Panc1 (cell line): ENCODE data around the gene SLC49A3. TPM values are rescaled to one million over a fixed set of nuclear protein-coding genes. Genes with fewer than 3 reads are reported as not detected.

Experiments
- ATAC-seq: fragments of 200-7000 bp; cut with Tn5 transposase; 2 replicates; pipeline ENCODE4 v1.9.1; 2020; ENCODE audit warnings: mild to moderate bottlenecking, moderate library complexity
- BruUV-seq: library from RNA; stranded (reverse); fragments of 400-500 nt; replicated peaks from 2 replicates; lab custom pipeline; 2021; lab: Mats Ljungman, UMichigan
- CTCF ChIA-PET: fragments of 300-600 bp; sonication (Branson Sonifier 250); formaldehyde crosslinking; loops from one replicate; lab custom pipeline; 2022; ENCODE audit warnings: antibody characterized with exemption; lab: Charles Lee
- POLR2A ChIA-PET: fragments of 300-600 bp; sonication (Branson Sonifier 250); formaldehyde crosslinking; loops from one replicate; lab custom pipeline; 2022; ENCODE audit warnings: antibody characterized with exemption; lab: Charles Lee
- DNase-seq: peaks from one replicate; pipeline ENCODE4 v3.0.0-alpha.2; 2010; ENCODE audit warnings: low read depth, low spot score
- H3K27ac ChIP-seq: 2 replicates; pipeline ENCODE4 v1.5.1; 2011; ENCODE audit warnings: mild to moderate bottlenecking, low read length, inconsistent platforms
- H3K27me3 ChIP-seq: fragments of 200-500 bp; sonication (Bioruptor generic); 2 replicates; pipeline ENCODE4 v1.6.0; 2014; ENCODE audit warnings: low read length, inconsistent platforms; ENCODE audit not compliant: control insufficient read depth, insufficient read depth
- H3K36me3 ChIP-seq: fragments of 200-500 bp; sonication (Bioruptor generic); 2 replicates; pipeline ENCODE4 v1.5.1; 2014; ENCODE audit warnings: inconsistent platforms, mild to moderate bottlenecking, low read length, moderate library complexity; ENCODE audit not compliant: control insufficient read depth, insufficient read depth
- H3K4me1 ChIP-seq: 2 replicates; pipeline ENCODE4 v1.5.1; 2011; ENCODE audit warnings: inconsistent platforms, mild to moderate bottlenecking, low read length, moderate library complexity; ENCODE audit not compliant: control insufficient read depth, insufficient read depth
- H3K4me3 ChIP-seq, 2 experiments: 2 replicates each; pipeline ENCODE4 v1.5.1; 2011 to 2012; ENCODE audit warnings: low read depth in 2 of 2, low read length in 2 of 2, mild to moderate bottlenecking in 2 of 2, inconsistent platforms in 1 of 2, moderate library complexity in 1 of 2
- H3K9me3 ChIP-seq: fragments of 200-500 bp; sonication (Bioruptor generic); 2 replicates; pipeline ENCODE4 v1.5.1; 2014; ENCODE audit warnings: low read depth, mild to moderate bottlenecking, inconsistent platforms, low read length, moderate library complexity; ENCODE audit not compliant: control insufficient read depth, insufficient read depth
- CTCF ChIP-seq: fragments of 450-650 bp; IDR thresholded peaks from 2 replicates; pipeline ENCODE4 v1.5.1; 2017; ENCODE audit warnings: mild to moderate bottlenecking
- POLR2AphosphoS5 ChIP-seq: IDR thresholded peaks from 2 replicates; pipeline ENCODE4 v1.6.1; 2012; ENCODE audit warnings: mild to moderate bottlenecking, low read depth, low read length, moderate library complexity
- REST ChIP-seq, 2 experiments: IDR thresholded peaks; 2 replicates each; pipeline ENCODE4 v1.6.1; 2011 to 2012; ENCODE audit warnings: low read depth in 2 of 2, control low read depth in 1 of 2, low read length in 1 of 2, mild to moderate bottlenecking in 1 of 2, moderate library complexity in 1 of 2; ENCODE audit not compliant: insufficient read depth in 1 of 2
- SIN3A ChIP-seq: IDR thresholded peaks from 2 replicates; pipeline ENCODE4 v1.6.1; 2012; ENCODE audit warnings: low read depth, mild to moderate bottlenecking, low read length, moderate library complexity, borderline replicate concordance; ENCODE audit not compliant: insufficient read depth
- TCF7L2 ChIP-seq: IDR thresholded peaks from 2 replicates; pipeline ENCODE4 v1.6.1; 2011; ENCODE audit warnings: mild to moderate bottlenecking, low read depth, low read length, inconsistent platforms
- in situ Hi-C: cut with HindIII; loops from 2 replicates; pipeline ENCODE4 v1.10.0; 2016; ENCODE audit warnings: low sequenced_read_pairs, low pct_unique_long_range_greater_than_20kb
- intact Hi-C: fragments of 100-400 bp; cut with micrococcal nuclease; formaldehyde crosslinking; loops from one replicate; pipeline ENCODE4 v1.10.0; 2022; ENCODE audit not compliant: unreplicated experiment
- total RNA-seq: library from RNA; stranded (reverse); gene quantifications from one replicate; pipeline ENCODE4 v1.2.1, GENCODE V29; 2021; ENCODE audit not compliant: unreplicated experiment

The SLC49A3 gene
- total RNA-seq, 1 experiment from 2014 or later = 0.62 TPM

- ATAC-seq (no peak), DNase-seq (no peak)
- no peaks in the 10 kb centered on the region for H3K9me3 ChIP-seq
- CTCF ChIA-PET = no interaction called here
- POLR2A ChIA-PET = no interaction called here
- H3K27ac ChIP-seq = no peak overlapping the region
- TF ChIP-seq REST (IDR thresholded peaks at IDR 0.05; ENCODE audit: insufficient read depth in 1 of 2, low read depth in 2 of 2, low read length in 1 of 2) = no peak
- no TSS peak for BruUV-seq
- H3K4me3 ChIP-seq = no peak overlapping the region
- intact Hi-C loops = no loop called here
- H3K4me1 ChIP-seq = peaks cover 24% of the 10 kb centered on the region
- H3K27me3 ChIP-seq = no peaks in the 10 kb centered on the region
- H3K36me3 ChIP-seq = no peaks in the 10 kb centered on the region
- in situ Hi-C loops = no loop called here
These were observed 2.4 kb downstream of the SLC49A3 start for GRCh38 chr4:686413-687040.

GRCh38 chr4:685679-686412 is 3.1 kb downstream of the SLC49A3 start:
- TF ChIP-seq SIN3A = no peak
- ChIA-PET CTCF (no interaction called here), POLR2A (no interaction called here)
- no peak overlapping the region for H3K27ac ChIP-seq
- intact Hi-C loops = no loop called here
- H3K27me3 ChIP-seq = no peaks in the 10 kb centered on the region
- DNase-seq (no peak), ATAC-seq (no peak)
- H3K36me3 ChIP-seq = no peaks in the 10 kb centered on the region
- no TSS peak for BruUV-seq
- peaks cover 24% of the 10 kb centered on the region for H3K4me1 ChIP-seq
- no peaks in the 10 kb centered on the region for H3K9me3 ChIP-seq
- H3K4me3 ChIP-seq = no peak overlapping the region
- in situ Hi-C loops = no loop called here

- POLR2A ChIA-PET = no interaction called here
- no peak for ATAC-seq
These were observed 4.2 kb downstream of the SLC49A3 start for GRCh38 chr4:684623-685327.

More at GRCh38 chr4:684623-685327, 4.2 kb downstream of the SLC49A3 start:
- Histone ChIP-seq H3K9me3 (no peaks in the 10 kb centered on the region), H3K4me3 (no peak overlapping the region), H3K27ac (no peak overlapping the region), H3K27me3 (no peaks in the 10 kb centered on the region), H3K36me3 (no peaks in the 10 kb centered on the region), H3K4me1 (peaks cover 24% of the 10 kb centered on the region)
- in situ Hi-C loops = no loop called here
- TF ChIP-seq TCF7L2 (no peak), CTCF (no peak), SIN3A (no peak), POLR2AphosphoS5 (no peak), REST (IDR thresholded peaks at IDR 0.05; ENCODE audit: insufficient read depth in 1 of 2, low read depth in 2 of 2, low read length in 1 of 2) (no peak)
- no TSS peak for BruUV-seq
- intact Hi-C loops = no loop called here
- DNase-seq = no peak
- CTCF ChIA-PET = interaction anchor here (0.6 to 1.4 kb wide), 4 partner anchors 10 to 25 kb away, joined by 3 to 4 read pairs (median 3); partner anchors contain the start of genes ATP5ME and MYL5
